H1 (cell line): ENCODE measurements around the gene COL19A1. TPM values are rescaled to one million over a fixed set of nuclear protein-coding genes. Genes with fewer than 3 reads are reported as not detected.

ENCODE experiments used
- CTCF ChIA-PET: fragments of 300-600 bp; sonication (Branson Sonifier 250); formaldehyde crosslinking; loops from one replicate; lab custom pipeline; 2021; ENCODE audit not compliant: partially characterized antibody; lab: Charles Lee
- POLR2A ChIA-PET: fragments of 300-600 bp; sonication (Branson Sonifier 250); formaldehyde crosslinking; loops from one replicate; lab custom pipeline; 2021; ENCODE audit warnings: inconsistent platforms; ENCODE audit not compliant: partially characterized antibody; lab: Charles Lee
- DNase-seq, 2 experiments: peaks; one replicate each; pipeline versions ENCODE4 v3.0.0 to v3.0.0-alpha.2; 2010 to 2022; ENCODE audit warnings: low spot score in 2 of 2, low read depth in 1 of 2, mixed read lengths in 1 of 2
- FAIRE-seq: peaks from 2 replicates; lab custom pipeline; 2011; peaks lifted over from hg19 to GRCh38; lab: Jason Lieb, UNC
- H2AFZ ChIP-seq: 2 replicates; pipeline ENCODE4 v1.8.1; 2012; ENCODE audit warnings: low read length, inconsistent platforms
- H2AK5ac ChIP-seq: 2 replicates; pipeline ENCODE4 v1.6.1; 2013; ENCODE audit warnings: low read depth, low read length
- H2BK120ac ChIP-seq: replicated peaks from 2 replicates; pipeline ENCODE3; 2013; ENCODE audit warnings: low read depth, low read length, inconsistent platforms
- H2BK12ac ChIP-seq: 2 replicates; pipeline ENCODE4 v1.6.1; 2013; ENCODE audit warnings: low read depth, low read length
- H2BK15ac ChIP-seq: 2 replicates; pipeline ENCODE4 v1.6.1; 2013; ENCODE audit warnings: low read length
- H2BK20ac ChIP-seq: 2 replicates; pipeline ENCODE4 v1.6.1; 2013; ENCODE audit warnings: low read length
- H2BK5ac ChIP-seq: 2 replicates; pipeline ENCODE4 v1.6.1; 2013; ENCODE audit warnings: low read depth, low read length
- H3K14ac ChIP-seq: 2 replicates; pipeline ENCODE4 v1.6.1; 2013; ENCODE audit warnings: inconsistent platforms; ENCODE audit not compliant: insufficient read length
- H3K18ac ChIP-seq: 2 replicates; pipeline ENCODE4 v1.6.1; 2013; ENCODE audit warnings: low read length; ENCODE audit errors: extremely low read depth
- H3K23ac ChIP-seq: 2 replicates; pipeline ENCODE4 v1.6.1; 2013; ENCODE audit warnings: inconsistent platforms; ENCODE audit not compliant: insufficient read length
- H3K23me2 ChIP-seq: 2 replicates; pipeline ENCODE4 v1.6.1; 2013; ENCODE audit warnings: low read depth, low read length
- H3K27ac ChIP-seq: 2 replicates; pipeline ENCODE4 v1.6.1; 2011; ENCODE audit warnings: low read depth, low read length, inconsistent platforms
- H3K27me3 ChIP-seq, 4 experiments: replicated peaks in 1 of 4; 1 replicate in 1 of 4; 2 replicates in 3 of 4; pipeline versions ENCODE4 v1.6.1 to v1.8.1; 2011 to 2013; ENCODE audit warnings: low read length in 3 of 4, mild to moderate bottlenecking in 3 of 4, inconsistent platforms in 2 of 4, mixed read lengths in 2 of 4, moderate library complexity in 1 of 4; ENCODE audit not compliant: control insufficient read depth in 3 of 4, insufficient read depth in 3 of 4; ENCODE audit errors: extremely low read depth in 1 of 4
- H3K36me3 ChIP-seq, 4 experiments: 2 replicates each; pipeline versions ENCODE4 v1.6.1 to v1.8.1; 2011 to 2013; ENCODE audit warnings: mild to moderate bottlenecking in 4 of 4, low read length in 3 of 4, moderate library complexity in 2 of 4, control low read depth in 1 of 4, inconsistent platforms in 1 of 4; ENCODE audit not compliant: insufficient read depth in 4 of 4, control insufficient read depth in 2 of 4
- H3K4ac ChIP-seq: replicated peaks from 2 replicates; pipeline ENCODE3; 2013; ENCODE audit warnings: low read length, low read depth, mixed read lengths, inconsistent platforms; ENCODE audit not compliant: insufficient read length
- H3K4me1 ChIP-seq, 4 experiments: replicated peaks in 1 of 4; 1 replicate in 1 of 4; 2 replicates in 3 of 4; pipeline versions ENCODE4 v1.6.1 to v1.8.1; 2011 to 2013; ENCODE audit warnings: low read length in 3 of 4, inconsistent platforms in 2 of 4, mixed read lengths in 1 of 4; ENCODE audit not compliant: insufficient read depth in 4 of 4, control insufficient read depth in 3 of 4
- H3K4me2 ChIP-seq, 2 experiments: 2 replicates each; pipeline versions ENCODE4 v1.6.1 to v1.8.1; 2011 to 2013; ENCODE audit warnings: low read depth in 2 of 2, low read length in 2 of 2, control low read depth in 1 of 2, inconsistent platforms in 1 of 2, mild to moderate bottlenecking in 1 of 2; ENCODE audit not compliant: insufficient read depth in 1 of 2
- H3K4me3 ChIP-seq, 4 experiments: fragments of 200-600, 300-600 bp in 1 of 4; sonication (generic), shearing (Covaris generic), sonication (Bioruptor Twin) in 1 of 4; 2 replicates each; pipeline versions ENCODE4 v1.5.1 to v1.8.1; 2011 to 2016; ENCODE audit warnings: low read length in 4 of 4, low read depth in 3 of 4, control low read depth in 2 of 4, inconsistent platforms in 2 of 4, mild to moderate bottlenecking in 2 of 4, mixed read lengths in 1 of 4, moderate library complexity in 1 of 4; ENCODE audit not compliant: insufficient read depth in 2 of 4; ENCODE audit errors: extremely low read depth in 1 of 4
- H3K56ac ChIP-seq: replicated peaks from 2 replicates; pipeline ENCODE3; 2013; ENCODE audit warnings: low read depth, mild to moderate bottlenecking, mixed read lengths, low read length, inconsistent platforms; ENCODE audit not compliant: insufficient read length
- H3K79me1 ChIP-seq: 2 replicates; pipeline ENCODE4 v1.6.1; 2013; ENCODE audit warnings: low read depth, low read length, control low read depth
- H3K79me2 ChIP-seq, 2 experiments: 2 replicates each; pipeline versions ENCODE4 v1.6.1 to v1.8.1; 2012 to 2013; ENCODE audit warnings: low read length in 2 of 2, mild to moderate bottlenecking in 2 of 2, inconsistent platforms in 1 of 2; ENCODE audit not compliant: insufficient read depth in 2 of 2, control insufficient read depth in 1 of 2
- H3K9ac ChIP-seq, 4 experiments: replicated peaks in 1 of 4; 1 replicate in 1 of 4; 2 replicates in 3 of 4; pipeline versions ENCODE4 v1.6.1 to v1.8.1; 2011 to 2013; ENCODE audit warnings: low read depth in 3 of 4, low read length in 3 of 4, control low read depth in 2 of 4, mild to moderate bottlenecking in 2 of 4, moderate library complexity in 2 of 4, inconsistent platforms in 1 of 4; ENCODE audit errors: extremely low read depth in 1 of 4
- H3K9me3 ChIP-seq, 2 experiments: 2 replicates each; pipeline versions ENCODE4 v1.6.1 to v1.8.1; 2012 to 2013; ENCODE audit warnings: mild to moderate bottlenecking in 2 of 2, moderate library complexity in 2 of 2, control low read depth in 1 of 2, inconsistent platforms in 1 of 2, low read depth in 1 of 2, low read length in 1 of 2, mixed read lengths in 1 of 2; ENCODE audit not compliant: insufficient read depth in 2 of 2
- H4K20me1 ChIP-seq, 2 experiments: replicated peaks in 1 of 2; 2 replicates each; pipeline versions ENCODE3 to v1.8.1; 2011 to 2013; ENCODE audit warnings: inconsistent platforms in 2 of 2, low read length in 2 of 2, mild to moderate bottlenecking in 1 of 2; ENCODE audit not compliant: insufficient read depth in 2 of 2, control insufficient read depth in 1 of 2
- H4K5ac ChIP-seq: 2 replicates; pipeline ENCODE4 v1.6.1; 2013; ENCODE audit warnings: low read length, low read depth, mixed read lengths, inconsistent platforms; ENCODE audit not compliant: insufficient read length
- H4K8ac ChIP-seq: 2 replicates; pipeline ENCODE4 v1.8.0; 2013; ENCODE audit warnings: mild to moderate bottlenecking, moderate library complexity, low read length, inconsistent platforms; ENCODE audit not compliant: insufficient read depth; ENCODE audit errors: extremely low read depth
- H4K91ac ChIP-seq: replicated peaks from 2 replicates; pipeline ENCODE3; 2013; ENCODE audit warnings: low read length, mixed read lengths, inconsistent platforms; ENCODE audit not compliant: insufficient read length
- KDM1A ChIP-seq: fragments of 200-600, 300-600 bp; sonication (generic); IDR thresholded peaks from 2 replicates; pipeline ENCODE4 v1.7.1; 2016; ENCODE audit warnings: mild to moderate bottlenecking, low read length, borderline replicate concordance
- MAFK ChIP-seq: IDR thresholded peaks from 2 replicates; pipeline ENCODE4 v1.6.1; 2012; ENCODE audit warnings: low read depth, mild to moderate bottlenecking, improper control_type of control experiment, low read length
- RXRA ChIP-seq: IDR thresholded peaks from 2 replicates; pipeline ENCODE4 v1.6.1; 2011; ENCODE audit warnings: low read depth, mild to moderate bottlenecking, low read length, moderate library complexity; ENCODE audit not compliant: insufficient read depth
- SAP30 ChIP-seq: fragments of 300-600 bp; sonication (generic); IDR thresholded peaks from 2 replicates; pipeline ENCODE4 v1.7.1; 2012; ENCODE audit warnings: low read length, moderate library complexity, mild to moderate bottlenecking, inconsistent platforms; ENCODE audit not compliant: insufficient read depth, insufficient replicate concordance
- polyA plus RNA-seq, 7 experiments: library from polyadenylated mRNA; depleted of rRNA in 3 of 7; stranded (reverse) in 5 of 7; unstranded in 2 of 7; fragments of >200 nt in 5 of 7; fragments of 200-250 nt in 2 of 7; gene quantifications; 1 replicate in 5 of 7; 2 replicates in 1 of 7; 4 replicates in 1 of 7; pipeline versions ENCODE4 v1.2.1 to v1.2.3, GENCODE V29; 2011 to 2013; ENCODE audit warnings: missing spikeins in 2 of 7, mixed read lengths in 2 of 7
- total RNA-seq: library from RNA; stranded (reverse); fragmentation: NEBNext Ultra II Directional; extraction: Animal tissue kit (Norgen Biotek cat#: 25700); gene quantifications from 2 replicates; pipeline ENCODE4 v1.2.1, GENCODE V29; 2021
- TF ChIP-seq, protein P1 (sequence below): IDR thresholded peaks from 2 replicates; pipeline ENCODE4 v1.6.1; 2012; ENCODE audit warnings: inconsistent platforms

COL19A1 gene
- total and polyA plus RNA-seq, 2 of the 8 experiments (the other 6 are each of a cell fraction or from before 2014, with no cell fraction given) = not detected

GRCh38 chr6:70171236-70171635 lies 304.9 kb downstream of the COL19A1 start:
- H2AFZ ChIP-seq = no peak overlapping the region
- no peak overlapping the region for H3K27ac ChIP-seq
- H3K36me3 ChIP-seq = no peaks in the 10 kb centered on the region
- ChIA-PET CTCF (interaction anchor here (0.7 to 1.6 kb wide), 2 partner anchors 63 to 107 kb away, joined by 3 to 5 read pairs; no protein-coding TSS in a partner anchor), POLR2A (no interaction called here)
- H3K56ac ChIP-seq = no peak overlapping the region
- FAIRE-seq = no peak
- no peaks in the 10 kb centered on the region for H3K27me3 ChIP-seq
- no peak overlapping the region for H2BK20ac ChIP-seq
- no peak overlapping the region for H3K4me3 ChIP-seq
- no peak overlapping the region for H2BK5ac ChIP-seq
- H4K8ac ChIP-seq = no peak overlapping the region
- no peak overlapping the region for H4K91ac ChIP-seq
- H3K4me1 ChIP-seq = no peaks in the 10 kb centered on the region
- no peak overlapping the region for H2BK120ac ChIP-seq
- DNase-seq = no peak
- peaks cover 2% of the 10 kb centered on the region; the same call in 1 of the 2 replicates for H3K23me2 ChIP-seq
- H2BK12ac ChIP-seq = no peak overlapping the region
- no peak overlapping the region for H3K4ac ChIP-seq
- no peak overlapping the region for H2AK5ac ChIP-seq
- H3K4me2 ChIP-seq = no peak overlapping the region
- H4K20me1 ChIP-seq = peaks cover 0 to 1% of the 10 kb centered on the region in 2 experiments
- H3K18ac ChIP-seq = no peak overlapping the region
- H3K23ac ChIP-seq = no peak overlapping the region
- H3K79me2 ChIP-seq = no peaks in the 10 kb centered on the region
- no peak overlapping the region for H3K9ac ChIP-seq
- H3K9me3 ChIP-seq = no peaks in the 10 kb centered on the region
- H3K79me1 ChIP-seq = no peaks in the 10 kb centered on the region
- H3K14ac ChIP-seq = no peak overlapping the region
- H2BK15ac ChIP-seq = no peak overlapping the region
- no peak overlapping the region for H4K5ac ChIP-seq
- no peak for TF ChIP-seq RXRA
- no peak for TF ChIP-seq SAP30
- TF ChIP-seq, protein P1, sequence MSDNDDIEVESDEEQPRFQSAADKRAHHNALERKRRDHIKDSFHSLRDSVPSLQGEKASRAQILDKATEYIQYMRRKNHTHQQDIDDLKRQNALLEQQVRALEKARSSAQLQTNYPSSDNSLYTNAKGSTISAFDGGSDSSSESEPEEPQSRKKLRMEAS = no peak
- TF ChIP-seq MAFK = no peak
- no peak for TF ChIP-seq KDM1A
